Measurements from ENCODE around the gene CEP152. TPM values are rescaled to one million over a fixed set of nuclear protein-coding genes. Genes with fewer than 3 reads are reported as not detected.

The CEP152 gene
- total RNA-seq, 5 donors from 2014 or later (not counting 1 experiment from before 2014, with no cell fraction given): 6.6 to 11.4 (median 10.3) TPM

- H3K27ac ChIP-seq (ENCODE audit: low read length): no peak overlapping the region
- no peak overlapping the region for H3K4me3 ChIP-seq (ENCODE audit: control insufficient read depth in 1 of 2, extremely low read depth in 1 of 2, low read length in 1 of 2)
- Mint-ChIP-seq H3K4me1 (no peaks in the 10 kb centered on the region), H3K27ac (no peak overlapping the region), H3K27me3 (no peaks in the 10 kb centered on the region), H3K4me3 (no peak overlapping the region), H3K36me3 (peaks cover 56% of the 10 kb centered on the region), H3K9me3 (no peaks in the 10 kb centered on the region)
- H3K9me3 ChIP-seq: no peaks in the 10 kb centered on the region
- DNase-seq: no peak
- H3K27me3 ChIP-seq (replicated peaks in 1 of 2; ENCODE audit: control insufficient read depth in 2 of 2, extremely low read depth in 1 of 2, insufficient read depth in 2 of 2, low read length in 1 of 2): no peaks in the 10 kb centered on the region
- POLR2A ChIA-PET: no interaction called here
- no peaks in the 10 kb centered on the region for H3K4me1 ChIP-seq (ENCODE audit: control insufficient read depth in 1 of 2, extremely low read depth in 1 of 2, insufficient read depth in 2 of 2, low read length in 2 of 2)
- CTCF ChIA-PET: no interaction called here
- no CpG with 5 or more reads among the region's 1 CpG for WGBS (ENCODE audit: insufficient coverage)
- H3K36me3 ChIP-seq (ENCODE audit: control insufficient read depth in 2 of 2, extremely low read depth in 1 of 2, insufficient read depth in 1 of 2, low read length in 1 of 2): peaks cover 0 to 14% of the 10 kb centered on the region in 2 donors
- no peak for ATAC-seq (replicated peaks in 1 of 4)
Measured at GRCh38 chr15:48759921-48760320, 50.9 kb downstream of the CEP152 start.

GRCh38 chr15:48757661-48758060, 53.2 kb downstream of the CEP152 start:
- ATAC-seq (replicated peaks in 1 of 4) (no peak), DNase-seq (no peak)
- no peaks in the 10 kb centered on the region for H3K27me3 ChIP-seq (replicated peaks in 1 of 2; ENCODE audit: control insufficient read depth in 2 of 2, extremely low read depth in 1 of 2, insufficient read depth in 2 of 2, low read length in 1 of 2)
- ChIA-PET CTCF (no interaction called here), POLR2A (no interaction called here)
- no peaks in the 10 kb centered on the region for H3K27me3 Mint-ChIP-seq
- no CpG with 5 or more reads among the region's 1 CpG for WGBS (ENCODE audit: insufficient coverage)
- no peak overlapping the region for H3K27ac ChIP-seq (ENCODE audit: low read length)
- peaks cover 55% of the 10 kb centered on the region for H3K36me3 Mint-ChIP-seq
- H3K4me1 ChIP-seq (ENCODE audit: control insufficient read depth in 1 of 2, extremely low read depth in 1 of 2, insufficient read depth in 2 of 2, low read length in 2 of 2): no peaks in the 10 kb centered on the region
- H3K27ac Mint-ChIP-seq: no peak overlapping the region
- H3K4me3 ChIP-seq (ENCODE audit: control insufficient read depth in 1 of 2, extremely low read depth in 1 of 2, low read length in 1 of 2): no peak overlapping the region
- no peaks in the 10 kb centered on the region for H3K4me1 Mint-ChIP-seq
- no peak overlapping the region for H3K4me3 Mint-ChIP-seq
- H3K9me3 ChIP-seq: no peaks in the 10 kb centered on the region
- H3K9me3 Mint-ChIP-seq: no peaks in the 10 kb centered on the region
- H3K36me3 ChIP-seq (ENCODE audit: control insufficient read depth in 2 of 2, extremely low read depth in 1 of 2, insufficient read depth in 1 of 2, low read length in 1 of 2): peaks cover 0 to 9% of the 10 kb centered on the region in 2 donors

- no peak for DNase-seq
- Mint-ChIP-seq H3K4me1 (no peaks in the 10 kb centered on the region), H3K4me3 (no peak overlapping the region), H3K27ac (no peak overlapping the region), H3K36me3 (peaks cover 54% of the 10 kb centered on the region), H3K9me3 (no peaks in the 10 kb centered on the region), H3K27me3 (no peaks in the 10 kb centered on the region)
- Histone ChIP-seq H3K27me3 (replicated peaks in 1 of 2; ENCODE audit: control insufficient read depth in 2 of 2, extremely low read depth in 1 of 2, insufficient read depth in 2 of 2, low read length in 1 of 2) (no peaks in the 10 kb centered on the region), H3K36me3 (ENCODE audit: control insufficient read depth in 2 of 2, extremely low read depth in 1 of 2, insufficient read depth in 1 of 2, low read length in 1 of 2) (peaks cover 0 to 3% of the 10 kb centered on the region in 2 donors), H3K27ac (ENCODE audit: low read length) (no peak overlapping the region), H3K4me3 (ENCODE audit: control insufficient read depth in 1 of 2, extremely low read depth in 1 of 2, low read length in 1 of 2) (no peak overlapping the region), H3K4me1 (ENCODE audit: control insufficient read depth in 1 of 2, extremely low read depth in 1 of 2, insufficient read depth in 2 of 2, low read length in 2 of 2) (no peaks in the 10 kb centered on the region), H3K9me3 (no peaks in the 10 kb centered on the region)
- no peak for ATAC-seq (replicated peaks in 1 of 4)
- CTCF ChIA-PET: no interaction called here
- POLR2A ChIA-PET: interaction anchor here in 1 of 2 donors (0.5 kb wide), 1 partner anchor 20 kb away, joined by 6 read pairs; no protein-coding TSS in a partner anchor
- WGBS (ENCODE audit: insufficient coverage): 71% methylated on average over 1 of the region's 3 CpGs
Measured at GRCh38 chr15:48754011-48754410, 56.9 kb downstream of the CEP152 start.

- Mint-ChIP-seq H3K27me3 (no peaks in the 10 kb centered on the region), H3K9me3 (no peaks in the 10 kb centered on the region), H3K36me3 (peaks cover 64% of the 10 kb centered on the region), H3K27ac (no peak overlapping the region), H3K4me3 (no peak overlapping the region), H3K4me1 (no peaks in the 10 kb centered on the region)
- no peak for ATAC-seq (replicated peaks in 1 of 4)
- no peaks in the 10 kb centered on the region for H3K4me1 ChIP-seq (ENCODE audit: control insufficient read depth in 1 of 2, extremely low read depth in 1 of 2, insufficient read depth in 2 of 2, low read length in 2 of 2)
- H3K4me3 ChIP-seq (ENCODE audit: control insufficient read depth in 1 of 2, extremely low read depth in 1 of 2, low read length in 1 of 2): no peak overlapping the region
- no peak overlapping the region for H3K27ac ChIP-seq (ENCODE audit: low read length)
- H3K9me3 ChIP-seq: no peaks in the 10 kb centered on the region
- ChIA-PET POLR2A (no interaction called here), CTCF (no interaction called here)
- peaks cover 3 to 9% of the 10 kb centered on the region in 2 donors for H3K36me3 ChIP-seq (ENCODE audit: control insufficient read depth in 2 of 2, extremely low read depth in 1 of 2, insufficient read depth in 1 of 2, low read length in 1 of 2)
- H3K27me3 ChIP-seq (replicated peaks in 1 of 2; ENCODE audit: control insufficient read depth in 2 of 2, extremely low read depth in 1 of 2, insufficient read depth in 2 of 2, low read length in 1 of 2): no peaks in the 10 kb centered on the region
- WGBS (ENCODE audit: insufficient coverage): no CpG with 5 or more reads among the region's 3 CpGs
- DNase-seq: no peak
Measured at GRCh38 chr15:48751595-48751994, 59.3 kb downstream of the CEP152 start.

GRCh38 chr15:48748535-48748934, 62.3 kb downstream of the CEP152 start:
- Mint-ChIP-seq H3K4me3 (no peak overlapping the region), H3K36me3 (peaks cover 65% of the 10 kb centered on the region), H3K9me3 (no peaks in the 10 kb centered on the region), H3K27ac (no peak overlapping the region), H3K4me1 (no peaks in the 10 kb centered on the region), H3K27me3 (no peaks in the 10 kb centered on the region)
- H3K27ac ChIP-seq (ENCODE audit: low read length): no peak overlapping the region
- WGBS (ENCODE audit: insufficient coverage): no CpG with 5 or more reads among the region's 1 CpG
- CTCF ChIA-PET: no interaction called here
- POLR2A ChIA-PET: no interaction called here
- DNase-seq: no peak
- H3K27me3 ChIP-seq (replicated peaks in 1 of 2; ENCODE audit: control insufficient read depth in 2 of 2, extremely low read depth in 1 of 2, insufficient read depth in 2 of 2, low read length in 1 of 2): no peaks in the 10 kb centered on the region
- H3K4me3 ChIP-seq (ENCODE audit: control insufficient read depth in 1 of 2, extremely low read depth in 1 of 2, low read length in 1 of 2): no peak overlapping the region
- H3K36me3 ChIP-seq (ENCODE audit: control insufficient read depth in 2 of 2, extremely low read depth in 1 of 2, insufficient read depth in 1 of 2, low read length in 1 of 2): peaks cover 3 to 5% of the 10 kb centered on the region in 2 donors
- H3K9me3 ChIP-seq: no peaks in the 10 kb centered on the region
- H3K4me1 ChIP-seq (ENCODE audit: control insufficient read depth in 1 of 2, extremely low read depth in 1 of 2, insufficient read depth in 2 of 2, low read length in 2 of 2): no peaks in the 10 kb centered on the region
- ATAC-seq (replicated peaks in 1 of 4): no peak

- H3K27me3 ChIP-seq (replicated peaks in 1 of 2; ENCODE audit: control insufficient read depth in 2 of 2, extremely low read depth in 1 of 2, insufficient read depth in 2 of 2, low read length in 1 of 2): no peaks in the 10 kb centered on the region
- Mint-ChIP-seq H3K27ac (no peak overlapping the region), H3K9me3 (peaks cover 0 to 43% (median 28%) of the 10 kb centered on the region in 3 donors), H3K36me3 (peaks cover 78% of the 10 kb centered on the region), H3K4me3 (no peak overlapping the region), H3K4me1 (no peaks in the 10 kb centered on the region), H3K27me3 (no peaks in the 10 kb centered on the region)
- H3K36me3 ChIP-seq (ENCODE audit: control insufficient read depth in 2 of 2, extremely low read depth in 1 of 2, insufficient read depth in 1 of 2, low read length in 1 of 2): peaks cover 0 to 9% of the 10 kb centered on the region in 2 donors
- H3K4me1 ChIP-seq (ENCODE audit: control insufficient read depth in 1 of 2, extremely low read depth in 1 of 2, insufficient read depth in 2 of 2, low read length in 2 of 2): no peaks in the 10 kb centered on the region
- ChIA-PET CTCF (no interaction called here), POLR2A (interaction anchor here in 1 of 2 donors (0.7 kb wide), 1 partner anchor 21 kb away, joined by 6 read pairs; no protein-coding TSS in a partner anchor)
- H3K27ac ChIP-seq (ENCODE audit: low read length): no peak overlapping the region
- DNase-seq (no peak), ATAC-seq (replicated peaks in 1 of 4) (no peak)
- no peak overlapping the region for H3K4me3 ChIP-seq (ENCODE audit: control insufficient read depth in 1 of 2, extremely low read depth in 1 of 2, low read length in 1 of 2)
- H3K9me3 ChIP-seq: no peaks in the 10 kb centered on the region
- no CpG with 5 or more reads among the region's 1 CpG for WGBS (ENCODE audit: insufficient coverage)
Measured at GRCh38 chr15:48733615-48734014, 77.3 kb downstream of the CEP152 start.

GRCh38 chr15:48730506-48730905, 80.4 kb downstream of the CEP152 start:
- DNase-seq (no peak), ATAC-seq (replicated peaks in 1 of 4) (no peak)
- POLR2A ChIA-PET: interaction anchor here in 1 of 2 donors (0.7 kb wide), 1 partner anchor 659 kb away, joined by 3 read pairs; no protein-coding TSS in a partner anchor
- CTCF ChIA-PET: no interaction called here
- peaks cover 0 to 3% of the 10 kb centered on the region in 2 donors for H3K36me3 ChIP-seq (ENCODE audit: control insufficient read depth in 2 of 2, extremely low read depth in 1 of 2, insufficient read depth in 1 of 2, low read length in 1 of 2)
- peaks cover 67% of the 10 kb centered on the region for H3K36me3 Mint-ChIP-seq
- H3K27me3 ChIP-seq (replicated peaks in 1 of 2; ENCODE audit: control insufficient read depth in 2 of 2, extremely low read depth in 1 of 2, insufficient read depth in 2 of 2, low read length in 1 of 2): no peaks in the 10 kb centered on the region
- no peaks in the 10 kb centered on the region for H3K9me3 ChIP-seq
- H3K4me1 Mint-ChIP-seq: no peaks in the 10 kb centered on the region
- H3K27me3 Mint-ChIP-seq: no peaks in the 10 kb centered on the region
- peaks cover 3 to 30% (median 17%) of the 10 kb centered on the region in 3 donors for H3K9me3 Mint-ChIP-seq
- no peak overlapping the region for H3K27ac Mint-ChIP-seq
- H3K4me3 Mint-ChIP-seq: no peak overlapping the region
- no peak overlapping the region for H3K27ac ChIP-seq (ENCODE audit: low read length)
- no CpG with 5 or more reads among the region's 1 CpG for WGBS (ENCODE audit: insufficient coverage)
- no peaks in the 10 kb centered on the region for H3K4me1 ChIP-seq (ENCODE audit: control insufficient read depth in 1 of 2, extremely low read depth in 1 of 2, insufficient read depth in 2 of 2, low read length in 2 of 2)
- no peak overlapping the region for H3K4me3 ChIP-seq (ENCODE audit: control insufficient read depth in 1 of 2, extremely low read depth in 1 of 2, low read length in 1 of 2)

Data from T-cell (primary cell).